Gastrocnemius medialis (tissue), 4 donors: ENCODE data around the gene SLC5A10. TPM values are rescaled to one million over a fixed set of nuclear protein-coding genes. Genes with fewer than 3 reads are reported as not detected.

Source experiments
- ATAC-seq, 2 donors: fragments of 150-250 bp; one replicate each; pipeline ENCODE4 v1.9.1; 2016
- DNase-seq, 2 donors: peaks; one replicate each; pipeline ENCODE4 v3.0.0-alpha.2; 2019
- H3K27ac ChIP-seq, 4 donors: fragments of 200-600 bp; sonication (generic); 1 replicate in 1 of 4; 2 replicates in 3 of 4; pipeline ENCODE4 v1.5.1; 2016 to 2018; ENCODE audit warnings: mild to moderate bottlenecking in 2 of 4, moderate library complexity in 1 of 4
- H3K27me3 ChIP-seq, 3 donors: fragments of 200-600 bp; sonication (generic) in 2 of 3; 1 replicate in 1 of 3; 2 replicates in 2 of 3; pipeline versions ENCODE4 v1.5.1 to v1.6.0; 2016 to 2019; ENCODE audit warnings: mild to moderate bottlenecking in 1 of 3, moderate library complexity in 1 of 3
- H3K36me3 ChIP-seq, 2 donors: fragments of 200-600 bp; sonication (generic) in 1 of 2; one replicate each; pipeline ENCODE4 v1.5.1; 2017 to 2018
- H3K4me1 ChIP-seq, 2 donors: fragments of 200-600 bp; sonication (generic) in 1 of 2; one replicate each; pipeline ENCODE4 v1.5.1; 2016 to 2017; ENCODE audit warnings: mild to moderate bottlenecking in 2 of 2
- H3K4me3 ChIP-seq, 4 donors: fragments of 200-600 bp; sonication (generic) in 3 of 4; 1 replicate in 1 of 4; 2 replicates in 3 of 4; pipeline ENCODE4 v1.5.1; 2016 to 2019; ENCODE audit warnings: mild to moderate bottlenecking in 2 of 4
- H3K9me3 ChIP-seq, 3 donors: fragments of 200-600 bp; sonication (generic) in 2 of 3; 1 replicate in 1 of 3; 2 replicates in 2 of 3; pipeline ENCODE4 v1.5.1; 2016 to 2019
- POLR2A ChIP-seq, 2 donors: fragments of 450-650 bp; IDR thresholded peaks; one replicate each; pipeline ENCODE4 v1.6.1; 2017; ENCODE audit warnings: antibody characterized with exemption in 2 of 2, mild to moderate bottlenecking in 2 of 2, moderate library complexity in 2 of 2
- in situ Hi-C, 4 donors: fragments of 200-750 bp; cut with MboI; loops; one replicate each; pipeline versions ENCODE4 v1.15.0 to v1.8.0; 2017; ENCODE audit warnings: low sequenced_read_pairs in 4 of 4
- intact Hi-C: fragments of 100-400 bp; cut with DNase I; formaldehyde crosslinking; loops from one replicate; pipeline ENCODE4 v1.15.1; 2023; ENCODE audit warnings: low total_unique reads
- total RNA-seq, 4 donors: library from RNA; depleted of rRNA; stranded (reverse); fragments of >200 nt; gene quantifications; one replicate each; pipeline versions ENCODE4 v1.1.0 to v1.2.3, GENCODE V29; 2016
- TF ChIP-seq, protein P1 (sequence below), 5 experiments: fragments of 450-650 bp in 3 of 5; fragments of 200-600 bp in 2 of 5; sonication (generic) in 2 of 5; IDR thresholded peaks in 4 of 5; conservative IDR thresholded peaks in 1 of 5; 1 replicate in 4 of 5; 2 replicates in 1 of 5; pipeline ENCODE4 v1.5.1; 2016 to 2019; ENCODE audit warnings: antibody characterized with exemption in 5 of 5, mild to moderate bottlenecking in 3 of 5, moderate library complexity in 3 of 5

The SLC5A10 gene
- total RNA-seq, 4 donors from 2014 or later, result not detected

DNA sequence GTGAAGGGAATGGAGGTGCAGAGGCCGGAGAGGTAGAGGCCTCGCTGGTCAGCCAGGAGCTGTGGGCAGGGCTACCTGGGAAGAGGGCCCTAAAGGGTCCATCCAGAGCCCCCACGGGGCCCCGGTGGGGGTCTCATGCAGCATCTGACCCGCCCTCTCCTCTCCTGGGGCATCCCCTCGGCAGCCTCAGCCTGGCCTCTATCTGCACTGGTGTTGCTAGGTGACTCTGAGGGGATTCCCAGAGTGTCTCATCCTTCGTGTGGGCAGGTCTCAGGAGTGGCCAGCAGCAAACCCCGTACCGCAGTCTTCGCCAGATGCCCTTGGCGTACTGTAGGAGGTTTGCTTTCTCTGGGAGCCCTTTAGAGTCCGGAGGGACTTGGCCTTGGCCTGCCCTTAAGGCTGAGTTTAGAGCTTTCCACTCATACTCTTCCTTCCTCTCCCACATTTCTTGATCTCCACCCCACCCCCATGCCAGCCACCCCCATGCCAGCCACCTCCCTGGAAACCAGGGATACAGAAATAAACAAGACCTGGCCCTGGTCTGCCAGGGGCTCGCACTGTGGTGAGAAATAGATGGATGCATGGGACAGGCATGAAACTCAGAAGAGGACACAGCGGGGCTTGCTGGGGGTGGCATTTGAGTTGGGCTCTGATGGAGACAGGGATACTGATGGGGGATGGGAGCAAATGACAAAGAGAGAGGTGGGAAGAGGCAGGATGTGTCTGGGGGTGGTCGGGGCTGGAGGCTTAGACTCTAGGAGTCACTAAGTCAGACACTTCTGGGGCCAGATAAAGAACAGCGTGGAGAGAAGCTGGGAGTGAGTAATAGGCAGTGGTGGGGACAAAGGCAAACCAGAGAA, 9.9 kb downstream of the SLC5A10 start:
- intact Hi-C loops, result no loop called here
- no peak for ATAC-seq

DNA sequence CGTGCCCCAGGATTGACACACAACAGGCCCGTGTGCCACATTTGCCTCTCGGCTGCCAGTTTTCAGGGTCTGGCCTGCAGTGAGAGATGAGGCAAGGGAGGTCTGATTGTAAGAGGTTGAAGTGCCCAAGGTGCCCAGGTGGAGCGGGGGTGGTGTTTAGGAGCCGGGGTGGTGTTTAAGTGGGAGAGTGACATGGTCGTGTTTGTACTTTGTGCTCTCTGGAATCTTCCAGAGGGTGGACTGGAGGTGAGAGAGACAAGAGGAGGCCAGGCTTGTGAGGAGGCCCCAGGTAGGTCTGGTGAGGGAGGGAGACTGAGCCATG, 10.5 kb downstream of the SLC5A10 start:
- H3K9me3 ChIP-seq, result no peaks in the 10 kb centered on the region
- H3K27me3 ChIP-seq, result no peaks in the 10 kb centered on the region
- in situ Hi-C loops (loop anchor here in 1 of 4 donors (10.0 kb wide), 1 partner anchor 52 kb away; no protein-coding TSS in a partner anchor), intact Hi-C loops (no loop called here)
- no peak for TF ChIP-seq POLR2A (IDR thresholded peaks at IDR 0.05)
- no peaks in the 10 kb centered on the region for H3K36me3 ChIP-seq
- no peak overlapping the region for H3K4me3 ChIP-seq
- ATAC-seq (no peak), DNase-seq (no peak)
- peaks cover 4 to 6% of the 10 kb centered on the region in 2 donors for H3K4me1 ChIP-seq
- H3K27ac ChIP-seq, result no peak overlapping the region

More for the DNA sequence above, 9.9 kb downstream of the SLC5A10 start:
- no peak overlapping the region for H3K4me3 ChIP-seq
- no peaks in the 10 kb centered on the region for H3K9me3 ChIP-seq
- H3K27ac ChIP-seq, result no peak overlapping the region
- H3K27me3 ChIP-seq, result no peaks in the 10 kb centered on the region
- no peak for TF ChIP-seq POLR2A (IDR thresholded peaks at IDR 0.05)
- TF ChIP-seq, protein P1, sequence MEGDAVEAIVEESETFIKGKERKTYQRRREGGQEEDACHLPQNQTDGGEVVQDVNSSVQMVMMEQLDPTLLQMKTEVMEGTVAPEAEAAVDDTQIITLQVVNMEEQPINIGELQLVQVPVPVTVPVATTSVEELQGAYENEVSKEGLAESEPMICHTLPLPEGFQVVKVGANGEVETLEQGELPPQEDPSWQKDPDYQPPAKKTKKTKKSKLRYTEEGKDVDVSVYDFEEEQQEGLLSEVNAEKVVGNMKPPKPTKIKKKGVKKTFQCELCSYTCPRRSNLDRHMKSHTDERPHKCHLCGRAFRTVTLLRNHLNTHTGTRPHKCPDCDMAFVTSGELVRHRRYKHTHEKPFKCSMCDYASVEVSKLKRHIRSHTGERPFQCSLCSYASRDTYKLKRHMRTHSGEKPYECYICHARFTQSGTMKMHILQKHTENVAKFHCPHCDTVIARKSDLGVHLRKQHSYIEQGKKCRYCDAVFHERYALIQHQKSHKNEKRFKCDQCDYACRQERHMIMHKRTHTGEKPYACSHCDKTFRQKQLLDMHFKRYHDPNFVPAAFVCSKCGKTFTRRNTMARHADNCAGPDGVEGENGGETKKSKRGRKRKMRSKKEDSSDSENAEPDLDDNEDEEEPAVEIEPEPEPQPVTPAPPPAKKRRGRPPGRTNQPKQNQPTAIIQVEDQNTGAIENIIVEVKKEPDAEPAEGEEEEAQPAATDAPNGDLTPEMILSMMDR (IDR thresholded peaks at IDR 0.05 in 4 of 5, conservative IDR thresholded peaks at IDR 0.05 in 1 of 5), result no peak
- no peaks in the 10 kb centered on the region for H3K36me3 ChIP-seq
- DNase-seq, result no peak
- H3K4me1 ChIP-seq, result peaks cover 0 to under 1% of the 10 kb centered on the region in 2 donors
- in situ Hi-C loops, result loop anchor here in 1 of 4 donors (10.0 kb wide), 1 partner anchor 53 kb away; no protein-coding TSS in a partner anchor

DNA sequence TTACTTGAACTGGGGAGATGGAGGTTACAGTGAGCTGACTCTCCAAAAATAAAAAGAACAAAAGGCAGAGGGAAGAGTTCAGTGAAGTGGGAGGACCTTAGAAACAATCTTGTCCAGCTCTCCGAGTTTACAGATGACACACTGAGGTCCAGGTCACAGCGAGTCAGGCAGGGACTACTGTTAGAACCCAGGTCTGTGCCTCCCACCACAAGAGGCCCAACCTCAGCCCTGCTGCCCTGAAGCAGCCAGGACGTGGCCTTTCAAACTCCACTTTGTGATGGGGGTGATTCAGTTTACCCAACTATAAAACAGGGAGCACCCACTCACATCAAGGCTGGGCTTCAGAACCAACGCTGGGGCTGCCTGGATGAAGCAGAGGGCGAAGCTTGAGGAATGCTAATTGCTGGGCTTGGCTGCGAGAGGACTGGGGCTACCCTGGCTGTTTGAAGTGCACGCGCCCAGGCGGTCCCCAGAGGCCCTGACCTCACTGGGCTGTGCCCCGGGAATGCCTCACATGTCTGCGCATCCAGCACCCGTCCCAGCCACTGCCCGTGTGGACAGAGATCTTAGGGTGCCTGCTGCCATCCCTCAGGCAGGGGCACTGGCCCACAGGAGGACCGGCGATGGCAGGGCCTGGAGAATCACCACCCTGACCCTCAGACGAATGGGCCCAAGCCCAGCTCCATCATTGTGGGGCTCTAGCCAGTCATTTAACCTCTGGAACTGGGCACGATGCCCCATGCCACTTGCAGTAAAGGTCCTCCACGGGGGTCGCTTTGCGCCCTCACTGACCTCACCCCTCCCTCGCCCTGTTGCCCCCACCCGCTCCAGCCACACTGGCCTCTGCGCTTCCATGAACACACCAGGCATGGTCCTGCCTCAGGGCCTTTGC, 11.4 kb downstream of the SLC5A10 start:
- H3K4me3 ChIP-seq, result no peak overlapping the region
- intact Hi-C loops, result no loop called here
- no peaks in the 10 kb centered on the region for H3K27me3 ChIP-seq
- DNase-seq, result no peak
- TF ChIP-seq, protein P1 (IDR thresholded peaks at IDR 0.05 in 4 of 5, conservative IDR thresholded peaks at IDR 0.05 in 1 of 5), result no peak
- no peak for TF ChIP-seq POLR2A (IDR thresholded peaks at IDR 0.05)
- H3K27ac ChIP-seq, result no peak overlapping the region
- H3K9me3 ChIP-seq, result no peaks in the 10 kb centered on the region
- peaks cover 8 to 13% of the 10 kb centered on the region in 2 donors for H3K4me1 ChIP-seq
- no peaks in the 10 kb centered on the region for H3K36me3 ChIP-seq
- in situ Hi-C loops, result loop anchor here in 1 of 4 donors (10.0 kb wide), 1 partner anchor 51 kb away; no protein-coding TSS in a partner anchor
- no peak for ATAC-seq

DNA sequence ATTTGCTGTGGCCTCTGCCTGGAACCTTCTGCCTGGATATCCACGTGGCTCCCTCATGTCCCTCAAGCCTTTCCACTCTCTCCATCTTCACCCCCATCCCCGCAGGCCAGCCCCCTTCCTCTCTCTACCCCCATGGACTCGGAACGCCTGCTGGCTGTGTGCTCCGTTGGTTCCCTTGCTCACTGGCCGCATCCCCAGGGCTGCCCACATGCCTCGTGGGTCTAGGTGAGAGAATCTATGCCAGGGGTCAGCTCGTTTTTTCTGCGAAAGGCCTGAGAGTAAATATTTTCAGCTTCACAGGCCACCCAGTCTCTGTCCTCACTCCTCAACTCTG, 12.0 kb downstream of the SLC5A10 start:
- Histone ChIP-seq H3K4me3 (no peak overlapping the region), H3K9me3 (no peaks in the 10 kb centered on the region), H3K27me3 (no peaks in the 10 kb centered on the region), H3K4me1 (peaks cover 8 to 13% of the 10 kb centered on the region in 2 donors), H3K36me3 (no peaks in the 10 kb centered on the region), H3K27ac (no peak overlapping the region)
- TF ChIP-seq POLR2A (IDR thresholded peaks at IDR 0.05), result no peak
- TF ChIP-seq, protein P1 (IDR thresholded peaks at IDR 0.05 in 4 of 5, conservative IDR thresholded peaks at IDR 0.05 in 1 of 5), result no peak
- intact Hi-C loops, result no loop called here
- DNase-seq (no peak), ATAC-seq (no peak)
- in situ Hi-C loops, result loop anchor here in 1 of 4 donors (10.0 kb wide), 1 partner anchor 51 kb away; no protein-coding TSS in a partner anchor

DNA sequence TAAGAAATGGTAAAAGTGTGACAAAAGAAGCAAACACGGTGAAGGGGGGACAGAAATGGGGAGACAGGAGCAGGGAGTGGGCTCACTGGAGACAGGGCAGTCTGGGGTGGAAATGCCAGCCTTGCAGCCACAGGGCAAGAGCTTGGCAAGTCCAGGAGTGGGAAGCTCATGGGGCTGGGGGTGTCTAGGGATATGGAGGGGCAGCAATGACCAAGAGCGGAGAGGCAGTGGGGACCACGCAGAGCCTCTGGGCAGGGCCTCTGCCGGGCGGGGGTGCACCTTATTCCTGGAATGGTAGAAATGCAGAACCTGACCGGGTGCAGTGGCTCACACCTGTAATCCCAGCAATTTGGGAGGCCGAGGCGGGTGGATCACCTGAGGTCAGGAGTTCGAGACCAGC, 12.6 kb downstream of the SLC5A10 start:
- Histone ChIP-seq H3K4me1 (peaks cover 8 to 13% of the 10 kb centered on the region in 2 donors), H3K4me3 (no peak overlapping the region), H3K36me3 (no peaks in the 10 kb centered on the region), H3K27me3 (no peaks in the 10 kb centered on the region), H3K9me3 (no peaks in the 10 kb centered on the region), H3K27ac (no peak overlapping the region)
- TF ChIP-seq POLR2A (IDR thresholded peaks at IDR 0.05), result no peak
- TF ChIP-seq, protein P1 (IDR thresholded peaks at IDR 0.05 in 4 of 5, conservative IDR thresholded peaks at IDR 0.05 in 1 of 5), result no peak
- ATAC-seq, result no peak
- in situ Hi-C loops, result loop anchor here in 1 of 4 donors (10.0 kb wide), 1 partner anchor 50 kb away; no protein-coding TSS in a partner anchor
- no peak for DNase-seq
- intact Hi-C loops, result no loop called here
